HG03280 (cell line): ENCODE measurements around the gene TSPAN12.
"Not testable (repeated sequence)": the region's sequence is repeated elsewhere in the genome, so short reads cannot be mapped to it uniquely, and the experiment has no call there.

Source experiments
- ATAC-seq: cut with Tn5 transposase; IDR thresholded peaks from one replicate; pipeline ENCODE4 v1.9.1; 2021; ENCODE audit warnings: mild to moderate bottlenecking, moderate library complexity; ENCODE audit not compliant: unreplicated experiment

TSPAN12 gene

GRCh38 chr7:120857588-120858573 lies at the start of gene TSPAN12:
Gene TSPAN12, minus strand, starts transcription at chr7:120858144. Its CDS starts 1,381 bp downstream, at chr7:120856763.
- ATAC-seq = peak; percentile 86

- peak; percentile 80 for ATAC-seq
Observed at GRCh38 chr7:120898715-120899499, 41.0 kb upstream of the TSPAN12 start.

DNA sequence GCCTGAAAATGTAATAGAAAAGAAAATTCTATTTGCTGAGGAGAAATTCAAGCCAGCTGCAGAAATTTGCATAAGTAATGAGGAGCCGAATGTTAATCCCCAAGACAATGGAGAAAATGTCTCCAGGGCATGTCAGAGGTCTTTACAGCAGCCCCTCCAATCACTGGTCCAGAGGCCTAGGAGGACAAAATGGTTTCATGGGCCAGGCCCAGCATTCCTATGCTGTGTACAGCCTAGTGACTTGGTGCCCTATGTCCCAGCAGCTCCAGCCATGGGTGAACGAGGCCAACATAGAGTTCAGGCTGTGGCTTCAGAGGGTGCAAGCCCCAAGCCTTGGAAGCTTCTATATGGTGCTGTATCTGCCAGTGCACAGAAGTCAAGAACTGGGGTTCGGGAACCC lies 37.3 kb upstream of the TSPAN12 start:
- not testable (repeated sequence) for ATAC-seq

- ATAC-seq = not testable (repeated sequence)
Observed at GRCh38 chr7:120885602-120886001, 27.7 kb upstream of the TSPAN12 start.

DNA sequence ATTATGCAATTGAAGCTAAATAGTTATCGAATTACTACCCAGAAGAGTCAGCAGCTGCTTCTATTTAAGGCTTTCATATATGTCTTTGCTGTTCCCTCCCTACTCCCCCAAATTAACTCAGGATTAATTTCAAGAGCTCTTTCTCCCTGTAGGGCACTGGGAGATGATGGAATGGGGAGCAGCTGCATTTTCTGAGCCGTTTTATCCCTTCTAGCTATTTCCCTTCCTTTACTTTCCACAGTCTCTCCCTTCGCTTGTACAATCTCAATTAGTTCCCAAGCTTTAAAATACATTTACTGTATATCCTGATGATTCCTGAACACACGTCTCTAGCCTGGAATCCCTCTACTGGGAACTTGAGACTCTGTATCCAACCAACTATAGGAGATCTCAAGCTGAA lies 19.8 kb upstream of the TSPAN12 start:
- ATAC-seq = no peak

DNA sequence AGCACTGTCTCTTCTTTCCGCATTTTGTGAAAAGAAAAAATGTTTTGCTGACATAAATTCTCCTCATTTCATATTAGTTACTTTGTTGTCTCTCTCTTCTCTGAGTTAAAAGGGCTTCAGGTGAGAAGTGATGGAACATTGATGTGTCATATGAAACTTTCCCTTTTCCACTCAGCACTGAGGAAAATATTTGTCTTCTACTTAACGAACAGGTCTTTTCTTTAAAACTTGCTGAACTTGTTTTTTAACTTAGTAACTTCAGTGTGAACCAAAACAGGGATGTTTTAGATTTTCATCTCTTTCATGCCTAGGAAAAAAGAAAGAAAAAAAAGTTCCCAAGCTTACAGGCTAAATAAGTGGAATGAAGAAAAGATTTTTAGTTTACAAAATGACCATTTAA lies 19.0 kb upstream of the TSPAN12 start:
- no peak for ATAC-seq

GRCh38 chr7:120874722-120875121 lies 16.8 kb upstream of the TSPAN12 start:
- no peak for ATAC-seq

DNA sequence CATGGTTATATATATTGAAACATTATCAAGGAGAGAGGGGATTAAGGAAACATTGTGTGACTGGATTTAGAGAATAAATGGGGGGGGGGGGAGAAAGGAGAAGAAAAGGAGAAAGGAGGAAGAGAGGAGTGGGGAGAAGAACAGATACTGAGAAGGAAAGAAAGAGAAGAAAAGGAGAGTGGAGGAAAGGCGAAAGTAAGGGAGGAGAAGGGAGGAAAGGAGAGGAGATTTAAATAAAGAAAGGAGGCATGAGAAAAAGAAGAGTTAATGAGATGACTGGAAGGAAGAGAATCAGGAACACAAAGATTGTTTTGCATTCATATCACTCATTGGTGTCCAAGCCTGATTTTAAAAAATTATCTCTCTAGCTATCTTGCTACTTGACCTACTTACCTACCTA lies 16.1 kb upstream of the TSPAN12 start:
- ATAC-seq = no peak

- ATAC-seq = no peak
Observed at GRCh38 chr7:120873401-120873800, 15.5 kb upstream of the TSPAN12 start.

DNA sequence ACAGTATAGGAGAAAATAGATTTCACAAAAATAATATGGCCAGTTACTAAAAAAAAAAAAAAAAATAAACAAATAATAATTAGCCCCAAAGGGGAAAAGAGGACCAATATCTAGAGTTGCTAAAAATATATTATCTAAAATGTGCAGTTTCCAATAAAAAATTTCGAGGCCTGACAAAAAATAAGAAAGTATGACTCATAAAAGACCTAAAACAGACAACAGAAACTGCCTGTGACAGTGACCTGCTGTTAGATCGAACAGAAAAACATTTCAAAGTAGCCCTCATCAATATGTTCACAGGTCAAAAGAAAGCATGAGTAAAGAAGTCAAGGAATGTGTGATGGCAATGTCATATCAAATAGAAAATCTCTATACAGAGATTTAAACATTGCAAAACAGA lies 11.8 kb upstream of the TSPAN12 start:
- ATAC-seq = peak; percentile 47

DNA sequence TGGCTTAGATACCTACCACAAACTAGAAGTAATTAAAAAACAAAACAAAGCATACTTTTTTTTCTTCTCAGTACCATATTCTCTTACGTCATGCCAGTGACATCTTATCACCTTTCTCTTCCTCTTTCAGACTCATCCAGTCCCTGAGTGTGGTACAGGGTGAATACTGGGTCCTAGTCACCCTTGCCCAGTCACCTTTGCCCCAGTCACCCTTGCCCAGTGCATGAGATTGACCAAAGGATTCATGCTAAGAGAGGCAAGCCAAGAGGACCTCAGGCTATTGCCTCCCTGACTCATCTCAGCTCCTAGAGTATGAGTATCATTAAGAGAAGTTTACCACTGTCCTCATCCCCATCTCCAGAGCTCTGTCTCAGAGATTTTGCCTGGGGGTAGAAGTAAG lies 10.0 kb upstream of the TSPAN12 start:
- peak; percentile 40 for ATAC-seq

- ATAC-seq = no peak
Observed at GRCh38 chr7:120865191-120865981, 7.4 kb upstream of the TSPAN12 start.

GRCh38 chr7:120864141-120864900 lies 6.4 kb upstream of the TSPAN12 start:
- no peak for ATAC-seq

GRCh38 chr7:120862987-120863590 lies 5.1 kb upstream of the TSPAN12 start:
- no peak for ATAC-seq

DNA sequence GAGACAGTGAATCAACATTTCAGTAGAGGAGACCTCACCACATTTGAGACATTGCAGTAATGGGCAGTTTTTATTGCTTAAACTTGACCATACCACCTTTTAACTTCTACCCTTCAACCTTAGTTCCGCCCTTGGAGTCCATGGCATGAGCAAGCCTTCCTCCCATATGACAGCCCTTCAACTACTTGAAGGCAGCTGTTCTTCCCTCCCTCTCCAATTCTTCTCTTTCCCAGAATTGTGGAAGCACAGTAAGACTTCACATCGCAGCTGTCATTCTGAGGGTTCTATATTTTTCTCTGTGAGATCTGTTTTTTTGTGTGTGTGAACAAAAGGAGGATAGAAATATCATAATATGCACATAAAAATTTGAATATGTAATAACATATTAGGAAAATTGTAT lies 2.2 kb upstream of the TSPAN12 start:
- ATAC-seq = no peak

DNA sequence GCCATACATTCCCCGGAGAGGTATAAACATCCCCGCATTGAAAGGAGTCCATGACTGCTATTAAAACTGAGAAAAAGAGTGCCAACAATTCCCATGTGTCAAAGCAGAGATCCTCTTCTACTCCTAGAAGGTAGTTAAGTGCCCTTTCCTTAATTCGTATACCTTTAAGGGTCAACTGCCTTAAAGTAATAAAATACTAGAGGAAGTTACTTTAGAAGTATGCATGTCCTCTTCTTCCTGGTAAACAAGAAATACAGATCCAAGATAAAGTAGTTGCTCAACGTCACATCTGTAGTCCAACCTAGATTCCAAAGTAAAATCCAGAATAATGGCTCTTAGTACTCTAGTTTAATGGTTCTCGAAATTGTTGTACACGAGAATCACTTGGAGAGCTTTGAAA lies 1.5 kb upstream of the TSPAN12 start:
- ATAC-seq = no peak

DNA sequence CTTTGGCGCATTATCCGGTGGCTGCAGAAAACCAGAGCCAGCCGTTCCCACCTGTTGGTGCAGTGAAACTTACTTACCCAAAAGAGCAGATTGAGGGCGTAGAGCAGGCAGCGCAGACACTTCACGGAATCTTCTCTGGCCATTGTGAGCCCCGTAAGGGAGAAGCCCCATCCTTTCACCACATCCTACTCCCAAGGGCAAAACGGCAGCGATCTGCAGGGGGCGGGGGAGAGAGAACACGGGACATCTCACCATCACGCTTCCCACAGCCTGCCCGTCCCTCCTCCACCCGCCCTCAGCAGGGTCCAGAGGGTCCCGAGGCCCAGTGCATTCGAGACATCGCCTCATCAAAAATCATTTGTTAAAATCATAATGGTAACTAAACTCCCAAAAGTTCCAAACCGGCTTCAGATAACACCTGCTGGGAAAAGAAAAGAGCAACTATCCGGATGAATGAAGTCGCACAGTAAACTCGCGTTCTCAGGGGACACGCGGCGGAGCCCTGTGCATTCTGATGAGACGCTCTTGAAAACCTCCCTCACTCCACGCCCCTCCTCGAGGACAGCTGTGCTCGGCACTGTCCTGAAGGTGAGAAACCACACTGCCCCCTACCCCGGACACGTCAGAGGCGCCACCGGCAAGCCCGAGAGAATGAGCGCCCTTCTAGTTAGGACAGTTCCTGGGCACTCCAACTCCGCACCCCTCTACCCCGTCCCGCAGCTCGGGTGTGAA lies 1.2 kb downstream of the TSPAN12 start:
- peak; percentile 71 for ATAC-seq

DNA sequence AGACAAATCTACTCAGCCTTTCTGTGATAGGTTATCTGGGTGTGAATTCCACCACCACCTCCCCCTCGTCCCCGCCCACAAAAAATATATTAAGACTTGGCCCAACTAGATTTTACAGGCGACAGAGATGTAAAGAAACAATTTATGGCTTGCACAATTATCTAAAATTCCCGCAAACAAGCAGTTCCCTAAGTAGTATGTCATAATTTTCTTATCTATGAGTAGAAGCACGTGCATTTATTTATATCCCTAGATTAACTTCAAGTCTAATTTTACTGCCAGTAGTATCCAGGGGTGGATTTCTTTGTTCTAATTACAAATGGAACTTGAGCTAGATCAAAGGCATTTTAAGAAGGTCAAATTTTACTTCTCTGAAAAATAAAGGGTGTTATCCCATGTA lies 1.7 kb downstream of the TSPAN12 start:
- ATAC-seq = no peak

- no peak for ATAC-seq
Observed at GRCh38 chr7:120852700-120853099, 5.2 kb downstream of the TSPAN12 start.
